Upper lobe of right lung (tissue), 1 donor: ENCODE data around the gene RAB40C. TPM values are rescaled to one million over a fixed set of nuclear protein-coding genes. Genes with fewer than 3 reads are reported as not detected.

Experiments used
- ATAC-seq: fragments of 200-7000 bp; cut with Tn5 transposase; one replicate; pipeline ENCODE4 v1.9.1; 2020; ENCODE audit warnings: mild to moderate bottlenecking, moderate library complexity
- DNase-seq: peaks from one replicate; pipeline ENCODE4 v3.0.0-alpha.2; 2020
- H3K27ac ChIP-seq: fragments of 200-600 bp; one replicate; pipeline ENCODE4 v1.8.0; 2022
- H3K27me3 ChIP-seq: fragments of 200-600 bp; one replicate; pipeline ENCODE4 v1.8.0; 2022; ENCODE audit warnings: mild to moderate bottlenecking
- H3K36me3 ChIP-seq: fragments of 200-600 bp; one replicate; pipeline ENCODE4 v1.8.0; 2022
- H3K4me1 ChIP-seq: fragments of 200-600 bp; one replicate; pipeline ENCODE4 v1.8.0; 2022
- H3K4me3 ChIP-seq: fragments of 200-600 bp; one replicate; pipeline ENCODE4 v1.8.0; 2022; ENCODE audit warnings: mild to moderate bottlenecking
- H3K9me3 ChIP-seq: fragments of 200-600 bp; one replicate; pipeline ENCODE4 v1.8.0; 2022
- CTCF ChIP-seq: fragments of 200-600 bp; IDR thresholded peaks from one replicate; pipeline ENCODE4 v1.8.0; 2022; ENCODE audit warnings: antibody characterized with exemption
- intact Hi-C: fragments of 100-400 bp; cut with DNase I; formaldehyde crosslinking; loops from one replicate; pipeline ENCODE4 v1.11.0; 2022
- total RNA-seq: library from RNA; stranded (reverse); fragmentation: NEBNext Ultra II Directional; extraction: Animal tissue kit (Norgen Biotek cat#: 25700); gene quantifications from one replicate; pipeline ENCODE4 v1.2.1, GENCODE V29; 2021
- donor health status: DM: no; HTN: yes; CAD: no; lungs with severe emphysema.

Gene RAB40C
- total RNA-seq, 1 donor from 2014 or later, result 47.6 TPM

GRCh38 chr16:674968-675883 lies 85.4 kb downstream of the RAB40C start, which contains the start of gene RHBDL1:
Gene RHBDL1 (plus strand): TSS chr16:675671. CDS start chr16:675791, 120 bp downstream.
- Histone ChIP-seq H3K4me3 (peak within 1 kb of the TSS; percentile 28), H3K4me1 (peaks cover 10% of the 10 kb centered on the region), H3K36me3 (peaks cover 34% of the 10 kb centered on the region), H3K27me3 (no peaks in the 10 kb centered on the region), H3K27ac (no peak within 1 kb of the TSS), H3K9me3 (no peaks in the 10 kb centered on the region)
- no peak for DNase-seq
- intact Hi-C loops, result no loop called here
- TF ChIP-seq CTCF, result no peak
- no peak for ATAC-seq

DNA sequence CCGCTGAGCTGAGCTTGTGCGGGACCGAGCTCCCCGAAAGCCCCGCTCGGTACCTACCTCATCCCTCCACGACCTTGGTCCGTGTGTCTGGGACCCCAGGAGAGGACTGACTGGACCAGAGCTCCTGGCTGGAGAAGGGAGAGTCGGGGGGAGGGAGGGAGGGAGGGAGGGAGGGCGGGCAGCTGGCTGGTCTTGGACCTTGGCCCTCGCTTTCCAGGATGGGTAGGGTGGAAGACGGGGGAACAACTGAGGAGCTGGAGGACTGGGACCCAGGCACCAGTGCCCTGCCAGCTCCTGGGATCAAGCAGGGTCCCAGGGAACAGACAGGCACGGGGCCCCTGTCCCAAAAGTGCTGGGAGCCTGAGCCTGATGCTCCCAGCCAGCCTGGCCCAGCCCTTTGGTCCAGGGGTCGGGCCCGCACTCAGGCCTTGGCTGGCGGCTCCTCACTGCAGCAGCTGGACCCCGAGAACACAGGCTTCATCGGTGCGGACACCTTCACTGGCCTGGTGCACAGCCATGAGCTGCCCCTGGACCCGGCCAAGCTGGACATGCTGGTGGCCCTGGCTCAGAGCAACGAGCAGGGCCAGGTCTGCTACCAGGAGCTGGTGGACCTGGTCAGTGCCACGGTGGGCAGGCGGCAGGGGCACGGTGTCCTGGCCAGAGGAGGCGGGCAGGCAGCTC lies 86.2 kb downstream of the RAB40C start:
- intact Hi-C loops, result no loop called here
- Histone ChIP-seq H3K4me3 (peak overlapping the region; percentile 28), H3K27ac (no peak overlapping the region), H3K27me3 (no peaks in the 10 kb centered on the region), H3K36me3 (peaks cover 26% of the 10 kb centered on the region), H3K4me1 (peaks cover 13% of the 10 kb centered on the region), H3K9me3 (no peaks in the 10 kb centered on the region)
- no peak for TF ChIP-seq CTCF
- DNase-seq (no peak), ATAC-seq (no peak)

GRCh38 chr16:676565-676902 lies 86.7 kb downstream of the RAB40C start:
- no peak for DNase-seq
- ATAC-seq, result no peak
- Histone ChIP-seq H3K36me3 (peaks cover 22% of the 10 kb centered on the region), H3K27ac (no peak overlapping the region), H3K4me1 (peaks cover 18% of the 10 kb centered on the region), H3K9me3 (no peaks in the 10 kb centered on the region), H3K4me3 (no peak overlapping the region), H3K27me3 (no peaks in the 10 kb centered on the region)
- TF ChIP-seq CTCF, result no peak
- intact Hi-C loops, result no loop called here

DNA sequence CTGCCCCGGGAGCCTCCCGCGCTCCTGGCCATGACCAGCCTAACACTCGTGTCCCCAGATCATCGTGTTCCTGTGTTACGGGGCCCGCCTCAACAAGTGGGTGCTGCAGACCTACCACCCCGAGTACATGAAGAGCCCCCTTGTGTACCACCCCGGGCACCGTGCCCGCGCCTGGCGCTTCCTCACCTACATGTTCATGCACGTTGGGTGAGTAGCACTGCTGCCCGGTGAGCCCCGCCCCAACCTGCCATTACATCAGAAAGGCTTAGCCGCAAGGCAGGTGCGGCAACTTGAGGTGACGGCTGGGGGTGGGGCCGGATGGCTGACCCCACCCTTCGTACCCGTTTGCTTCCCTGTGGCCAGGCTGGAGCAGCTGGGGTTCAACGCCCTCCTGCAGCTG lies 87.0 kb downstream of the RAB40C start:
- Histone ChIP-seq H3K4me3 (no peak overlapping the region), H3K9me3 (no peaks in the 10 kb centered on the region), H3K36me3 (peaks cover 22% of the 10 kb centered on the region), H3K27ac (no peak overlapping the region), H3K27me3 (no peaks in the 10 kb centered on the region), H3K4me1 (peaks cover 22% of the 10 kb centered on the region)
- DNase-seq (peak; percentile 87), ATAC-seq (no peak)
- intact Hi-C loops, result no loop called here
- TF ChIP-seq CTCF, result no peak

DNA sequence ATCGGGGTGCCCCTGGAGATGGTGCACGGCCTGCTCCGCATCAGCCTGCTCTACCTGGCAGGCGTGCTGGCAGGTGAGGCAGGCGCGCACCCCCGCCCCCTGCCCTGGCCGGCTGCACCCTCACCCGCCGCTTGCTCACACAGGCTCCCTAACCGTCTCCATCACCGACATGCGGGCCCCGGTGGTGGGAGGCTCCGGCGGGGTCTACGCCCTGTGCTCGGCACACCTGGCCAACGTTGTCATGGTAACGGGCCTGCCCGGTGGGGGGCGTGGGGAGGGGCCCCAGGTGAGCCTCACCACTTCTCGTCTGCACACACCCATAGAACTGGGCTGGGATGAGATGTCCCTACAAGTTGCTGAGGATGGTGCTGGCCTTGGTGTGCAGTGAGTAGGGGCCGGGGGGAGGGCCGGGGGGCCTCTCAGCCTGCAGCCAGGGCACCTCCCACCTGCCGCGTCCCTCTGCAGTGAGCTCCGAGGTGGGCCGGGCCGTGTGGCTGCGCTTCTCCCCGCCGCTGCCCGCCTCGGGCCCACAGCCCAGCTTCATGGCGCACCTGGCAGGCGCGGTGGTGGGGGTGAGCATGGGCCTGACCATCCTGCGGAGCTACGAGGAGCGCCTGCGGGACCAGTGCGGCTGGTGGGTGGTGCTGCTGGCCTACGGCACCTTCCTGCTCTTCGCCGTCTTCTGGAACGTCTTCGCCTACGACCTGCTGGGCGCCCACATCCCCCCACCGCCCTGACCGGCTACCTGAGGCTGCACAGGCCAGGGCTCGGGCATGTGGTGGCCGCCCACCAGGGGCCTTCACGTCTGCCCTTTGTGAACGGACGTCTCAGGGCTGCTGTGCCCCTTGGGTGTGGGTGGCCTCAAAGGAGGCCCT lies 87.7 kb downstream of the RAB40C start:
- no peak for TF ChIP-seq CTCF
- Histone ChIP-seq H3K4me3 (no peak overlapping the region), H3K4me1 (peaks cover 23% of the 10 kb centered on the region), H3K9me3 (no peaks in the 10 kb centered on the region), H3K27me3 (no peaks in the 10 kb centered on the region), H3K36me3 (peaks cover 22% of the 10 kb centered on the region), H3K27ac (no peak overlapping the region)
- no peak for DNase-seq
- intact Hi-C loops, result no loop called here
- ATAC-seq, result no peak
